Measurements from ENCODE around the gene XRCC4. TPM values are rescaled to one million over a fixed set of nuclear protein-coding genes. Genes with fewer than 3 reads are reported as not detected.

Gene XRCC4
- polyA plus RNA-seq, 4 donors = 9.1 to 12.4 (median 10.8) TPM

GRCh38 chr5:83375049-83375745 lies 297.9 kb downstream of the XRCC4 start:
- DNase-seq (no peak), FAIRE-seq (no peak)
- Histone ChIP-seq H3K4me3 (ENCODE audit: low read depth in 1 of 3, low read length in 3 of 3) (no peak overlapping the region), H3K27ac (ENCODE audit: low read depth in 1 of 3, low read length in 2 of 3) (no peak overlapping the region), H3K36me3 (ENCODE audit: control insufficient read depth in 3 of 3, insufficient read depth in 2 of 3, low read depth in 1 of 3, low read length in 3 of 3) (no peaks in the 10 kb centered on the region), H3K9me3 (ENCODE audit: control insufficient read depth in 2 of 2, insufficient read depth in 1 of 2, low read depth in 1 of 2, low read length in 1 of 2) (no peaks in the 10 kb centered on the region), H3K4me1 (ENCODE audit: control insufficient read depth in 3 of 3, insufficient read depth in 2 of 3, low read depth in 1 of 3, low read length in 2 of 3) (no peaks in the 10 kb centered on the region), H3K27me3 (ENCODE audit: control insufficient read depth in 3 of 3, insufficient read depth in 3 of 3, low read length in 3 of 3) (no peaks in the 10 kb centered on the region)
- 88 to 95% (median 90%) methylated on average over 3 of the region's 3 CpGs for WGBS, 3 donors

GRCh38 chr5:83376461-83376860 lies 299.1 kb downstream of the XRCC4 start:
- Histone ChIP-seq H3K4me3 (ENCODE audit: low read depth in 1 of 3, low read length in 3 of 3) (no peak overlapping the region), H3K27me3 (ENCODE audit: control insufficient read depth in 3 of 3, insufficient read depth in 3 of 3, low read length in 3 of 3) (no peaks in the 10 kb centered on the region), H3K36me3 (ENCODE audit: control insufficient read depth in 3 of 3, insufficient read depth in 2 of 3, low read depth in 1 of 3, low read length in 3 of 3) (no peaks in the 10 kb centered on the region), H3K4me1 (ENCODE audit: control insufficient read depth in 3 of 3, insufficient read depth in 2 of 3, low read depth in 1 of 3, low read length in 2 of 3) (no peaks in the 10 kb centered on the region), H3K9me3 (ENCODE audit: control insufficient read depth in 2 of 2, insufficient read depth in 1 of 2, low read depth in 1 of 2, low read length in 1 of 2) (no peaks in the 10 kb centered on the region), H3K27ac (ENCODE audit: low read depth in 1 of 3, low read length in 2 of 3) (no peak overlapping the region)
- 88 to 97% (median 91%) methylated on average over 2 of the region's 2 CpGs for WGBS, 3 donors
- FAIRE-seq (no peak), DNase-seq (no peak)

- H3K4me1 ChIP-seq (ENCODE audit: control insufficient read depth in 3 of 3, insufficient read depth in 2 of 3, low read depth in 1 of 3, low read length in 2 of 3) = no peaks in the 10 kb centered on the region
- H3K9me3 ChIP-seq (ENCODE audit: control insufficient read depth in 2 of 2, insufficient read depth in 1 of 2, low read depth in 1 of 2, low read length in 1 of 2) = peaks cover 0 to 1% of the 10 kb centered on the region in 2 donors
- no peak overlapping the region for H3K4me3 ChIP-seq (ENCODE audit: low read depth in 1 of 3, low read length in 3 of 3)
- 73 to 79% (median 76%) methylated on average over 3 of the region's 3 CpGs for WGBS, 3 donors
- no peaks in the 10 kb centered on the region for H3K36me3 ChIP-seq (ENCODE audit: control insufficient read depth in 3 of 3, insufficient read depth in 2 of 3, low read depth in 1 of 3, low read length in 3 of 3)
- H3K27me3 ChIP-seq (ENCODE audit: control insufficient read depth in 3 of 3, insufficient read depth in 3 of 3, low read length in 3 of 3) = no peaks in the 10 kb centered on the region
- no peak overlapping the region for H3K27ac ChIP-seq (ENCODE audit: low read depth in 1 of 3, low read length in 2 of 3)
- no peak for DNase-seq
- no peak for FAIRE-seq
Measured at GRCh38 chr5:83377131-83377865, 300.0 kb downstream of the XRCC4 start.

GRCh38 chr5:83378624-83379289 lies 301.4 kb downstream of the XRCC4 start:
- DNase-seq = no peak
- Histone ChIP-seq H3K9me3 (ENCODE audit: control insufficient read depth in 2 of 2, insufficient read depth in 1 of 2, low read depth in 1 of 2, low read length in 1 of 2) (peaks cover 0 to 1% of the 10 kb centered on the region in 2 donors), H3K36me3 (ENCODE audit: control insufficient read depth in 3 of 3, insufficient read depth in 2 of 3, low read depth in 1 of 3, low read length in 3 of 3) (no peaks in the 10 kb centered on the region), H3K4me3 (ENCODE audit: low read depth in 1 of 3, low read length in 3 of 3) (no peak overlapping the region), H3K27ac (ENCODE audit: low read depth in 1 of 3, low read length in 2 of 3) (no peak overlapping the region), H3K27me3 (ENCODE audit: control insufficient read depth in 3 of 3, insufficient read depth in 3 of 3, low read length in 3 of 3) (no peaks in the 10 kb centered on the region), H3K4me1 (ENCODE audit: control insufficient read depth in 3 of 3, insufficient read depth in 2 of 3, low read depth in 1 of 3, low read length in 2 of 3) (no peaks in the 10 kb centered on the region)
- no peak for FAIRE-seq
- 78 to 83% (median 80%) methylated on average over 7 of the region's 7 CpGs for WGBS, 3 donors

- Histone ChIP-seq H3K27ac (ENCODE audit: low read depth in 1 of 3, low read length in 2 of 3) (no peak overlapping the region), H3K27me3 (ENCODE audit: control insufficient read depth in 3 of 3, insufficient read depth in 3 of 3, low read length in 3 of 3) (no peaks in the 10 kb centered on the region), H3K4me3 (ENCODE audit: low read depth in 1 of 3, low read length in 3 of 3) (no peak overlapping the region), H3K4me1 (ENCODE audit: control insufficient read depth in 3 of 3, insufficient read depth in 2 of 3, low read depth in 1 of 3, low read length in 2 of 3) (no peaks in the 10 kb centered on the region), H3K9me3 (ENCODE audit: control insufficient read depth in 2 of 2, insufficient read depth in 1 of 2, low read depth in 1 of 2, low read length in 1 of 2) (peaks cover 0 to 1% of the 10 kb centered on the region in 2 donors), H3K36me3 (ENCODE audit: control insufficient read depth in 3 of 3, insufficient read depth in 2 of 3, low read depth in 1 of 3, low read length in 3 of 3) (no peaks in the 10 kb centered on the region)
- no peak for FAIRE-seq
- 80 to 86% (median 84%) methylated on average over 4 of the region's 4 CpGs for WGBS, 3 donors
- no peak for DNase-seq
Measured at GRCh38 chr5:83385812-83386211, 308.5 kb downstream of the XRCC4 start.

GRCh38 chr5:83387041-83387440 lies 309.7 kb downstream of the XRCC4 start:
- no peak for FAIRE-seq
- Histone ChIP-seq H3K9me3 (ENCODE audit: control insufficient read depth in 2 of 2, insufficient read depth in 1 of 2, low read depth in 1 of 2, low read length in 1 of 2) (no peaks in the 10 kb centered on the region), H3K36me3 (ENCODE audit: control insufficient read depth in 3 of 3, insufficient read depth in 2 of 3, low read depth in 1 of 3, low read length in 3 of 3) (no peaks in the 10 kb centered on the region), H3K4me1 (ENCODE audit: control insufficient read depth in 3 of 3, insufficient read depth in 2 of 3, low read depth in 1 of 3, low read length in 2 of 3) (no peaks in the 10 kb centered on the region), H3K27ac (ENCODE audit: low read depth in 1 of 3, low read length in 2 of 3) (no peak overlapping the region), H3K27me3 (ENCODE audit: control insufficient read depth in 3 of 3, insufficient read depth in 3 of 3, low read length in 3 of 3) (no peaks in the 10 kb centered on the region), H3K4me3 (ENCODE audit: low read depth in 1 of 3, low read length in 3 of 3) (no peak overlapping the region)
- 51 to 71% (median 53%) methylated on average over 2 of the region's 2 CpGs for WGBS, 3 donors
- no peak for DNase-seq

- Histone ChIP-seq H3K4me1 (ENCODE audit: control insufficient read depth in 3 of 3, insufficient read depth in 2 of 3, low read depth in 1 of 3, low read length in 2 of 3) (no peaks in the 10 kb centered on the region), H3K27ac (ENCODE audit: low read depth in 1 of 3, low read length in 2 of 3) (no peak overlapping the region), H3K9me3 (ENCODE audit: control insufficient read depth in 2 of 2, insufficient read depth in 1 of 2, low read depth in 1 of 2, low read length in 1 of 2) (no peaks in the 10 kb centered on the region), H3K4me3 (ENCODE audit: low read depth in 1 of 3, low read length in 3 of 3) (no peak overlapping the region), H3K27me3 (ENCODE audit: control insufficient read depth in 3 of 3, insufficient read depth in 3 of 3, low read length in 3 of 3) (no peaks in the 10 kb centered on the region), H3K36me3 (ENCODE audit: control insufficient read depth in 3 of 3, insufficient read depth in 2 of 3, low read depth in 1 of 3, low read length in 3 of 3) (no peaks in the 10 kb centered on the region)
- no peak for FAIRE-seq
- DNase-seq = no peak
Measured at GRCh38 chr5:83388608-83389007, 311.3 kb downstream of the XRCC4 start.

GRCh38 chr5:83392766-83393503 lies 315.6 kb downstream of the XRCC4 start:
- Histone ChIP-seq H3K36me3 (ENCODE audit: control insufficient read depth in 3 of 3, insufficient read depth in 2 of 3, low read depth in 1 of 3, low read length in 3 of 3) (no peaks in the 10 kb centered on the region), H3K9me3 (ENCODE audit: control insufficient read depth in 2 of 2, insufficient read depth in 1 of 2, low read depth in 1 of 2, low read length in 1 of 2) (no peaks in the 10 kb centered on the region), H3K4me1 (ENCODE audit: control insufficient read depth in 3 of 3, insufficient read depth in 2 of 3, low read depth in 1 of 3, low read length in 2 of 3) (no peaks in the 10 kb centered on the region), H3K4me3 (ENCODE audit: low read depth in 1 of 3, low read length in 3 of 3) (no peak overlapping the region), H3K27me3 (ENCODE audit: control insufficient read depth in 3 of 3, insufficient read depth in 3 of 3, low read length in 3 of 3) (no peaks in the 10 kb centered on the region), H3K27ac (ENCODE audit: low read depth in 1 of 3, low read length in 2 of 3) (no peak overlapping the region)
- DNase-seq (no peak), FAIRE-seq (no peak)
- 82 to 89% (median 89%) methylated on average over 9 of the region's 9 CpGs for WGBS, 3 donors

Data from small intestine (tissue), 7 donors.